Tibial nerve (tissue), 4 donors: ENCODE data around the gene SLN. TPM values are rescaled to one million over a fixed set of nuclear protein-coding genes. Genes with fewer than 3 reads are reported as not detected.
"Not testable (repeated sequence)": the region's sequence is repeated elsewhere in the genome, so short reads cannot be mapped to it uniquely, and the experiment has no call there.

Experiments
- DNase-seq, 2 donors: peaks; one replicate each; pipeline ENCODE4 v3.0.0-alpha.2; 2019; ENCODE audit warnings: low spot score in 2 of 2
- H3K27ac ChIP-seq, 4 donors: fragments of 200-600 bp; sonication (generic) in 3 of 4; one replicate each; pipeline ENCODE4 v1.5.1; 2017 to 2019; ENCODE audit warnings: mild to moderate bottlenecking in 1 of 4
- H3K27me3 ChIP-seq, 2 donors: fragments of 200-600 bp; sonication (generic) in 1 of 2; one replicate each; pipeline versions ENCODE4 v1.5.1 to v1.6.0; 2017 to 2019
- H3K36me3 ChIP-seq, 3 donors: fragments of 200-600 bp; sonication (generic); one replicate each; pipeline ENCODE4 v1.5.1; 2018 to 2019
- H3K4me1 ChIP-seq, 4 donors: fragments of 200-600 bp; sonication (generic) in 3 of 4; one replicate each; pipeline ENCODE4 v1.5.1; 2017 to 2019
- H3K4me3 ChIP-seq, 4 donors: fragments of 200-600 bp; sonication (generic) in 3 of 4; one replicate each; pipeline ENCODE4 v1.5.1; 2017 to 2019; ENCODE audit warnings: mild to moderate bottlenecking in 1 of 4, moderate library complexity in 1 of 4
- H3K9me3 ChIP-seq, 4 donors: fragments of 200-600 bp; sonication (generic) in 3 of 4; one replicate each; pipeline ENCODE4 v1.5.1; 2017 to 2019
- CTCF ChIP-seq, 5 experiments: fragments of 200-600 bp in 3 of 5; fragments of 450-650 bp in 2 of 5; sonication (generic) in 3 of 5; IDR thresholded peaks; one replicate each; pipeline ENCODE4 v1.5.1; 2016 to 2019; ENCODE audit warnings: antibody characterized with exemption in 5 of 5, mild to moderate bottlenecking in 3 of 5, moderate library complexity in 2 of 5
- EP300 ChIP-seq, 2 donors: sonication (generic); formaldehyde crosslinking; IDR thresholded peaks; one replicate each; pipeline ENCODE4 v1.6.1; 2017; ENCODE audit warnings: antibody characterized with exemption in 2 of 2, mild to moderate bottlenecking in 1 of 2
- POLR2A ChIP-seq, 2 donors: fragments of 450-650 bp; IDR thresholded peaks; one replicate each; pipeline ENCODE4 v1.6.1; 2017; ENCODE audit warnings: antibody characterized with exemption in 2 of 2, mild to moderate bottlenecking in 2 of 2, moderate library complexity in 2 of 2
- WGBS, 2 donors: methylation state at CpG; one replicate each; pipeline ENCODE4 v1.1.5; 2018; 5-methylcytosine and 5-hydroxymethylcytosine counted together
- total RNA-seq, 4 donors: library from RNA; depleted of rRNA; stranded (reverse); fragments of >200 nt; gene quantifications; one replicate each; pipeline ENCODE4 v1.1.0, GENCODE V29; 2016

Gene SLN
- 1 to 10 TPM in 2 of 4 donors, not detected in 2; 1.5 to 7.5 TPM for total RNA-seq

GRCh38 chr11:107711861-107712755, at the start of gene SLN:
SLN (minus strand) TSS chr11:107712056.
- H3K9me3 ChIP-seq = no peaks in the 10 kb centered on the region
- peaks cover 0 to 6% (median 0%) of the 10 kb centered on the region in 4 donors for H3K4me1 ChIP-seq
- no peak for DNase-seq
- no peak within 1 kb of the TSS for H3K27ac ChIP-seq
- peaks cover 0 to 4% of the 10 kb centered on the region in 2 donors for H3K27me3 ChIP-seq
- H3K4me3 ChIP-seq = no peak within 1 kb of the TSS
- H3K36me3 ChIP-seq = no peaks in the 10 kb centered on the region
- WGBS, 2 donors = 50 to 56% methylated on average over 12 of the region's 12 CpGs
- no peak for TF ChIP-seq CTCF (IDR thresholded peaks at IDR 0.05)

GRCh38 chr11:107758719-107759355, 47.0 kb upstream of the SLN start:
- not testable (repeated sequence) for DNase-seq, H3K4me3 ChIP-seq

GRCh38 chr11:107757661-107758060, 45.8 kb upstream of the SLN start:
- Histone ChIP-seq H3K4me1 (no peaks in the 10 kb centered on the region), H3K9me3 (no peaks in the 10 kb centered on the region), H3K27me3 (no peaks in the 10 kb centered on the region), H3K36me3 (no peaks in the 10 kb centered on the region), H3K4me3 (no peak overlapping the region), H3K27ac (no peak overlapping the region)
- DNase-seq = no peak
- TF ChIP-seq EP300 (IDR thresholded peaks at IDR 0.05) = no peak
- TF ChIP-seq CTCF (IDR thresholded peaks at IDR 0.05) = no peak
- TF ChIP-seq POLR2A (IDR thresholded peaks at IDR 0.05) = no peak
- 69 to 93% methylated on average over 1 of the region's 1 CpG for WGBS, 2 donors

More at GRCh38 chr11:107758719-107759355, 47.0 kb upstream of the SLN start:
- 84 to 86% methylated on average over 7 of the region's 7 CpGs for WGBS, 2 donors
- H3K9me3 ChIP-seq, H3K36me3 ChIP-seq, H3K27me3 ChIP-seq, H3K4me1 ChIP-seq, H3K27ac ChIP-seq: not testable (repeated sequence)

DNA sequence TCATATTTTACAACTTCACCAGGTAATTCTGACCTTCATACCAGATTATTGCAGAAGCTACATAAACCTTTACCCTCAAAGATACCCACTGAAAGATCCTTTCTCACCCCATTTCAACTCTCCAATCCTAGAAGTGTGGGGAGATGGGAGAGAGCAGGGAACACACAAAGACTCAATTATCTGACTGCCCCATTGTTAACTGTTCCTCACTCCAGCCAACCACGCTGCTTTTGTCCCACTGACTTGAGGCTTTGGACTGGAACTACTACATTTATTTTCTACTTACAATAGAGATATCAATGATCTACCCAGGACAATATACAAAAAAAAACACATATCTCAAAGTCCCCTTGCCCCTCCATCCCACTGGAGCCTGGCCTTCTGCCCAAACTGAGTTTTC, 44.7 kb upstream of the SLN start:
- Histone ChIP-seq H3K4me1 (no peaks in the 10 kb centered on the region), H3K27me3 (no peaks in the 10 kb centered on the region), H3K4me3 (no peak overlapping the region), H3K36me3 (no peaks in the 10 kb centered on the region), H3K27ac (no peak overlapping the region), H3K9me3 (no peaks in the 10 kb centered on the region)
- DNase-seq = no peak
- WGBS, 2 donors = 57 to 63% methylated on average over 1 of the region's 1 CpG
- no peak for TF ChIP-seq EP300 (IDR thresholded peaks at IDR 0.05)

- Histone ChIP-seq H3K4me3 (no peak overlapping the region), H3K36me3 (no peaks in the 10 kb centered on the region), H3K4me1 (no peaks in the 10 kb centered on the region), H3K27ac (no peak overlapping the region), H3K9me3 (no peaks in the 10 kb centered on the region), H3K27me3 (no peaks in the 10 kb centered on the region)
- TF ChIP-seq POLR2A (IDR thresholded peaks at IDR 0.05) (no peak), CTCF (IDR thresholded peaks at IDR 0.05) (no peak), EP300 (IDR thresholded peaks at IDR 0.05) (no peak)
- DNase-seq = no peak
- WGBS, 2 donors = 54 to 58% methylated on average over 2 of the region's 2 CpGs
These were observed 41.3 kb upstream of the SLN start for GRCh38 chr11:107752949-107753822.
